HTERT RPE-1 (cell line): ENCODE measurements around the gene HADH.
"Not testable (repeated sequence)": the region's sequence is repeated elsewhere in the genome, so short reads cannot be mapped to it uniquely, and the experiment has no call there.

Experiments
- in situ Hi-C: fragments of 300-500 bp; cut with MboI; formaldehyde crosslinking; loops from 4 replicates; pipeline ENCODE4 v1.14.3; 2020; ENCODE audit warnings: low sequenced_read_pairs

The HADH gene

DNA sequence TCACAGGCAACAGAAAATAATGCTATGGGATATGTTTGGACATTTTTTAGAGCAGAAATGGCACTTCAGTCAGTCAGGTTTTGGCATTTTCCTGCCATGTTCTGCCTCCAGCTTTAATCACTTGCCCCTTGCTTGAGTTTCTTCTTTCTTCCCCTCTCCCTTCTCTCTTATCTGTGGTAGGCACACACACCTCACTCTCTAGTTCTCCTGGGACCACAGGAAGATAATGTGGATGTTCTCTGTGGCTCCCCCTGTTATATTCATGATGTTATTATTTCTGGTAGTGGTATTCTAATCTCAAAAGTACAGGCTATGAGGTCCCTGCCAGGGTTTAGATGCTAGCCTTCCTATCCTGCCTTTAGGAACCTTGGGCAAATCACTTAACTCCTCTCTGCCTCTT, 5.2 kb downstream of the HADH start:
- in situ Hi-C loops, result no loop called here

- in situ Hi-C loops, result no loop called here
Measured at GRCh38 chr4:107996949-107997788, 7.5 kb downstream of the HADH start.

DNA sequence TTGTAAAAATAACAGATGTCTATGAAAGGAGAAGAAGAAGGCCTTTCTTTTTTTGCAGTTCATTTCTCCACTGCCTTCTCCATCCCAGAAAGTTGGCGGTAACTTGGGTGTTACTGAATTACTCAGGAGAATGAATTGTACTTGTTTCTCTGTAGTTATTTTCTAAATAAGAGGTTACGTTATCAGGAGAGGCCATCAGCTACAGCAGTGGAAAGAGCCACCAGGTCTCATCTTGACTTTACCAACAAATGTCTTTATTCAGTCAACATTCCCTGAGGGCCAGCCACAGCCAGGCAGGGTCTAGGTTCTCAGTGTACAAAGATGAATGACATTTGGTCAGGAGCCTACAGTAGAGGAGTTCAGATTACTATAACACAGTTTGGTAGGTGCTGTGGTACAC, 8.1 kb downstream of the HADH start:
- in situ Hi-C loops, result no loop called here

GRCh38 chr4:107999932-108000539, 10.3 kb downstream of the HADH start:
- in situ Hi-C loops, result no loop called here

- in situ Hi-C loops, result no loop called here
Measured at GRCh38 chr4:108001540-108002135, 11.9 kb downstream of the HADH start.

DNA sequence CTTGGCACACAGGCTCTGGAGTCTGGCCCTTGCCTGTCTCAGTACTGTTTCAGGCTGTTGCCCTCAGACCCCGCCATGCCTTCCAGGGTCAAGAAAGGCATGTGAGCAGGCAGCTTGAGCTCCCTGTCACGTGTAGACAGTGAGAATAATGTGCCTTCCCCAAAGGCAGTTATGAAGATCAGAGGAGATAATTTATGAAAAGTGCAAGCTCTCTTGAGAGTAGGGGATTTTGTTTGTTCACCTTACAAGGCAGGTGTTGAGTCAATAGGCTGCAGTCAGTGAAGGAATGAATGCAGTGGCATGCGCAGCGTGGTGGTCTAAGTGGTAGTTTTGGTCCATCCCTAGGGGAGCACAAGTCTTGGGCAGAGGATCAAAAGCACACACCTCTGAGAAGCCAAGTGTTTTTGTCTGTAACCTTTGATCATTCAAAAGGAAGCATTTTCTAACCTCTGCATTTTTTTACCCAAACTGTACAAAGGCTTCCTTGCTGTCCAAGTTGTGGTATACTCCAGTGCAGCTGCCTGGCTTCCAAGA, 14.4 kb downstream of the HADH start:
- in situ Hi-C loops, result no loop called here

GRCh38 chr4:108004646-108005045, 15.0 kb downstream of the HADH start:
- in situ Hi-C loops, result no loop called here

DNA sequence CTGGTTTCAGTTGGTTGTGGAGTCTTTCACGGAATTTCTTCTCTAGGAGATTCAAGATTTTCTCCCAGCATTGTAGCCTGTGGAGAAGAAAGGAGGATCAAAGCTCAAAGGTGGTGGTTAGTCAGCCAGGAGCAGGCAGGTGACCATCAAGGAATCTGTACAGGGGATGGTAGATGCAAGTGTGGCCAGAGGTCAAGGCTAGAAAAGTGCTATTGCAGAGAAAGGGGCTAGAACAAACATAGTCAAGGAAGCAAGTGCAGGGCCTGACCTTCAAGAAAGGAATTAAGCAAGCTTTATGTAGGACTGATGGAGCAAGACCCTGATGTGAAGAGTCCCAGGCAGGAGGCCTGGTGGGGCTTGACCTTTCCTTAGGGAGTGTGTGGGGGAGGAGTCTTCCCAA, 16.1 kb downstream of the HADH start:
- in situ Hi-C loops, result no loop called here

- in situ Hi-C loops, result no loop called here
Measured at GRCh38 chr4:108006361-108006760, 16.7 kb downstream of the HADH start.

- in situ Hi-C loops, result no loop called here
Measured at GRCh38 chr4:108007984-108008383, 18.3 kb downstream of the HADH start.

GRCh38 chr4:108008721-108009120, 19.0 kb downstream of the HADH start:
- in situ Hi-C loops, result no loop called here

DNA sequence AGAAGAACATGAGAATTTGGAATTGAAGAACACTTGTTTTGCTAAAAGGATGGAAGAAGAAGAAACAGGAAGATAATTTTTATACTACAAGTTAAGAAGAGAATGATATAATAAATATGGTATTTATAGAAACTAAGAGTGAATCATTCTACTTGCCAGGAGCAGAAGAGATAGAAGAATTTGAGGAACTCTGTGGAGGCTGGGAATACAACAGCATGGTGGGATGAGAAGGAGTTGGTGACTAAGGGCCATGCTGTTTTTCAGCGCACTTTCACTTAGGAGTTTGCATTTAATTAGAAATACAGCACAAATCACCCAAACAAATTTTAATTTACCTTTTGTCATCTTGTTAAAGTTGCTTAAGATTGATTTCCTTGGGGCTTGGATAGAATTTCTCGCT, 20.5 kb downstream of the HADH start:
- in situ Hi-C loops, result no loop called here

DNA sequence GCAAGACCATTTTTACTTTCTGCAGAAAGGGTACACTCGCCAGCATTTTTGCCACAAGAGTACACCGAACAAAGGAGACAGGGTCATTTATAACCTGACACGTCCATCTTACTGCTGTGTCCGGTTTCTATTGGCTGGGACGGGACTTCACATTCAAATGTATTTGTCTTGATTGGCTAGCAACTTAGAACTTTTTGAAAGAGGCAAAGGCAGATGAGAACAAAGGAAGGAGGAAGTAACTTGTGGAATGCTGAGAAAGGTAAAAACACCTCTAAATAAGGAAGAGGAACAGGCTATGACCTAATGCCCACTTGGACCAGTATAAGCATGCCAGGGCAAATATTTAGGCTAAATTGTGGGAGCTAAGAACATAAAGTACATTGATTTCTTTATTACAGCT, 22.7 kb downstream of the HADH start:
- in situ Hi-C loops, result not testable (repeated sequence)

GRCh38 chr4:108013327-108013726, 23.6 kb downstream of the HADH start:
- in situ Hi-C loops, result no loop called here

DNA sequence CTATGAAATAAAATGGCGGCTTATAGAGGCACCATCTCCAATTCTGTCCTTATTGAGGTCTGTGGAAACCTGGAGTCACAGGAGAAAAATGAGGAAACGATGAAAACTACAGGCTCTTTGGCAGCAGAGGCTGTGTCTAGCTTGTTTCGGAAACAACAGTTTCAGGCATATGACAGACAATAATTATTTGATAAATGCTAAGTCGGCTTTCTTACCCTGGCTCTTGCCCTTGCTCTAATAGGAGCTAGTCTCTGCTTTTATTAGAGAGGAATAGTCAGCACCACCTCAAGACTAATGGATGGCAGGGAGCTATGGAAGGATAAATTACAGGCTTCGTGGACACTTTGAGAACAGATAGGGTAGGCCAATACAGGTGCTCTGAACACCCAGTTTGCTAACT, 24.3 kb downstream of the HADH start:
- in situ Hi-C loops, result no loop called here

DNA sequence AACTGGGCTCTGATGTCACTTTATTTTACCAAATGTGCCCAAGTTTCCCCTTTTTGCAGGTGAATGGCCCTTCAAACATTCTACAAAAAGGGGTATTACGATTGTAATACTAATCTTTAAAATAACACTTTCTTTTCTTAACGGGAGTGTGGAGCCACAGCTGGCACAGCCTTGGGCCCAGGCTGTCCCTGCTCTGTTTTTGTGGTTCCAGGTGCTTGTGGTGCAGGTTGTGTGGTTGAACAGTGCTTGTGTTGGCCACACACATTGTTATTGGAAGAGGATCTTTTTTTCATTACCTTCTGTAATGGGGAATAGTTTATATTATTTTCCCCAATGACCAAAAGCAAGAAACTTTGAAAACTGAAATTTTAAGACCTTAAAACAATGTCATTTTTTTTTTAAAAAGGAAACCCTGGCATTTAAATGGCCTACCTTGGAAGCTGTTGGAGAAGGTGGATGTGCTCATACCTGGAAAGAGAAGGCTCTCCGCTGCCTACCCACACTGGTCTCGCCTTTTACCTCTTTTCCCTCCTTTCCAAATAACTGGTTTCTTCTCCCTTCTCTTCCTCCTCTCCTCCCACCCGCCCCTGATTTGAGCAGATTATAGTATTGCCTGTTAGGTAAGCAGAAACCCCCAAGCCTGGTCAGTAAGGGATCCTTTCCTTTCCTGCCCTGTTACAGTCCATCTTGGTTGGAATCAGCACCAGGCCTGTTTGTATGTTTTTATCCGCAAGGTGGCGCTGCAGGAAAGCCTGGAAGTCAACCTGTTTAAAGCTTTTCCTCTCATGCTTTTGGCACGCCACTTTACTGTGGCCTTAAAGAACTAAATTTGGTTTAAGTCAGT, 28.6 kb downstream of the HADH start:
- in situ Hi-C loops, result no loop called here

DNA sequence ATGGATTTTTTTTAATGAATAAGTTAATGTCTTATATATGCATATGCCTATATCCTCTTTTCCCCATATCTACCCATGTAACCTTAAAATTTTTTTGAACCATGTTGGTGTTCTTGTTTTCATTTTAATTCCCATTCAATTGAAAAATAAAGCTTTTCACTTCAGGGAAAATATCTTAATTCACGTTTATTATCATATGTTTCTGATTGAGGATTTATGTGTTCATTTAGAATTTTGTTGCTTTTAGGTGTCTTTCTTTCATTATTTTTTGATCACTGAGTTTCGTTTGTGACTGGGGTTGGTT, 29.1 kb downstream of the HADH start:
- in situ Hi-C loops, result no loop called here

GRCh38 chr4:108024085-108024877, 34.6 kb downstream of the HADH start:
- in situ Hi-C loops, result no loop called here

DNA sequence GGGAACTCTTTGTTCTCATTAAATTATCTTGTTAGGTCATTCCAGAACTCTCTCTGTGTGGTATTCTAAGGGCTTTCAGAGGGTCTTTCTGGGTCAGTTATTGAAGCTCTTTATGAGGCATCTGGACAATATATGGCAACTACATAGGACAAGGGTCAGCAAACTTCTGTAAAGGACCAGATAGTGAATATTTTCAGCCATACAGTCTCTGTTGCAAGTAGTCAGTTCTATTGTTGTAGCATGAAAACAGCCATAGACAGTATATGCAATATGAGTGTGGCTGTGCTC, 35.1 kb downstream of the HADH start:
- in situ Hi-C loops, result no loop called here

DNA sequence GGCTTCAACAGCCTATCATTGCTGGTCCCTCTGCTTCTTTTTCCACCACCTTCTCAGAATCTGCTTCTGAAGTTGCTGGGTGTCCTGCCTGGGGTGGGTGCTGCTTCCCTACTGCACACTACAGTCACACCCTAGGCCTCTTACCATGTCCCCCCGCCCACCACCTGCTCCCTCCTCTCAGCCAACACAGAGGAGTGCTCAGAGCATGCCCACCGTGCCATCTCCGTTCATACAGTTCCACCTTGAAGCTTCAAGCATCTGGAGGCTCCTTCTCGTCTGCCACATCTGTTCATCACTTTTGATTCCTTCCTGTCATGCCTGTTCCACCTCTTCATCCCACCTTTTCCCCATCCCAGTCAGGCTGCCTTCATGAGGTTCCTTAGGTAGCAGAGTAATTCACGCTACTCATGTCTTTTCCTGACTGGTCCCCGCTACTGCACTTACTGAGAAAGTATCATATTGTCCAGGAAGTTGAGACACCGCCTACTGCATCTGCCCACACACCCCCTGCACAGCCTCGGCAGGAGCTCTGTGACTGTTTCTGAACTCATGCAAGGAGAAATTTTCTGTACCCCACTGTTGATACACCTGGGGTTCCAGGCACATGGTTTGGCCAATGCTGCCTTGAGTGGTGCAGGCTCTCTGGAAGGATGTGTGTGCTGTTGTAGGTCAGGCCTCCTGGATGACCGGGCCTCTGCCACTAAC, 39.5 kb downstream of the HADH start:
- in situ Hi-C loops, result no loop called here
